ENCODE data around the gene C18orf63.

Gene C18orf63

GRCh38 chr18:74315464-74316256, at the start of gene C18orf63:
TSS of gene C18orf63 (plus strand) at chr18:74315839. CDS start at chr18:74317866, 2,027 bp downstream.
- no peaks in the 10 kb centered on the region for H3K36me3 Mint-ChIP-seq (ENCODE audit: low read depth)
- H3K4me3 Mint-ChIP-seq = no peak within 1 kb of the TSS
- peaks cover 6% of the 10 kb centered on the region for H3K4me1 Mint-ChIP-seq
- H3K9me3 Mint-ChIP-seq = peaks cover 2% of the 10 kb centered on the region
- peak within 1 kb of the TSS in 2 of 3 experiments; percentile 46 to 56 for H3K27ac Mint-ChIP-seq
- H3K27me3 Mint-ChIP-seq (ENCODE audit: low read depth) = no peaks in the 10 kb centered on the region
- TF ChIP-seq, protein P1, sequence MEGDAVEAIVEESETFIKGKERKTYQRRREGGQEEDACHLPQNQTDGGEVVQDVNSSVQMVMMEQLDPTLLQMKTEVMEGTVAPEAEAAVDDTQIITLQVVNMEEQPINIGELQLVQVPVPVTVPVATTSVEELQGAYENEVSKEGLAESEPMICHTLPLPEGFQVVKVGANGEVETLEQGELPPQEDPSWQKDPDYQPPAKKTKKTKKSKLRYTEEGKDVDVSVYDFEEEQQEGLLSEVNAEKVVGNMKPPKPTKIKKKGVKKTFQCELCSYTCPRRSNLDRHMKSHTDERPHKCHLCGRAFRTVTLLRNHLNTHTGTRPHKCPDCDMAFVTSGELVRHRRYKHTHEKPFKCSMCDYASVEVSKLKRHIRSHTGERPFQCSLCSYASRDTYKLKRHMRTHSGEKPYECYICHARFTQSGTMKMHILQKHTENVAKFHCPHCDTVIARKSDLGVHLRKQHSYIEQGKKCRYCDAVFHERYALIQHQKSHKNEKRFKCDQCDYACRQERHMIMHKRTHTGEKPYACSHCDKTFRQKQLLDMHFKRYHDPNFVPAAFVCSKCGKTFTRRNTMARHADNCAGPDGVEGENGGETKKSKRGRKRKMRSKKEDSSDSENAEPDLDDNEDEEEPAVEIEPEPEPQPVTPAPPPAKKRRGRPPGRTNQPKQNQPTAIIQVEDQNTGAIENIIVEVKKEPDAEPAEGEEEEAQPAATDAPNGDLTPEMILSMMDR (IDR thresholded peaks at IDR 0.05; ENCODE audit: unreplicated experiment in 3 of 3) = no peak

GRCh38 chr18:74266161-74266560, 49.5 kb upstream of the C18orf63 start:
- TF ChIP-seq, protein P1 (IDR thresholded peaks at IDR 0.05; ENCODE audit: unreplicated experiment in 3 of 3) = no peak
- peaks cover 21% of the 10 kb centered on the region for H3K4me1 Mint-ChIP-seq
- no peaks in the 10 kb centered on the region for H3K9me3 Mint-ChIP-seq
- H3K4me3 Mint-ChIP-seq = no peak overlapping the region
- H3K27ac Mint-ChIP-seq = peak overlapping the region in 1 of 3 experiments; percentile 69
- no peaks in the 10 kb centered on the region for H3K27me3 Mint-ChIP-seq (ENCODE audit: low read depth)
- peaks cover 20% of the 10 kb centered on the region for H3K36me3 Mint-ChIP-seq (ENCODE audit: low read depth)

DNA sequence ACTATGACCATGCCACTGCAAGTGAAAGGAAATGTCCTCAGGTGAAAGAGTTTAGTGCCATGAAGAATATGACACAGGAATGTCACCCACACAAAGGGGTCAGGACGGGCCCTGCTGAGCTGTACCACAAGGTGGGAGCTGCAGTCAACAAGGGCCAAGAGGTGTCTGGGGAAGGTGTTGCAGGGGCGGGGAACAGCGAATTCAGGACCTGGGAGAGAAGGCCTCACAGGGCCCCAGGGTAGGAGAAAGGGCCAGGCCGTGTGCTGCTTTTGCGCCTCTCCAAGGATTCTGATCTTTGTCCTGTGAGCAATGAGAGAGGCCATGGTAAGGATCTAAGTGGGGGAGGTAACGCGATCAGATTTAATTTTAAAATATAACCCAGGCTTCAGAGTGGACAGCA, 47.5 kb upstream of the C18orf63 start:
- Mint-ChIP-seq H3K9me3 (no peaks in the 10 kb centered on the region), H3K4me3 (no peak overlapping the region), H3K27ac (peak overlapping the region in 2 of 3 experiments; percentile 24 to 80), H3K27me3 (ENCODE audit: low read depth) (no peaks in the 10 kb centered on the region), H3K4me1 (peaks cover 21% of the 10 kb centered on the region), H3K36me3 (ENCODE audit: low read depth) (peaks cover 16% of the 10 kb centered on the region)
- TF ChIP-seq, protein P1 (IDR thresholded peaks at IDR 0.05; ENCODE audit: unreplicated experiment in 3 of 3) = no peak

- Mint-ChIP-seq H3K9me3 (no peaks in the 10 kb centered on the region), H3K27ac (peak overlapping the region; percentile 69 to 80 (median 70)), H3K36me3 (ENCODE audit: low read depth) (peaks cover 13% of the 10 kb centered on the region), H3K4me3 (peak overlapping the region in 1 of 3 experiments; percentile 14), H3K4me1 (peaks cover 30% of the 10 kb centered on the region), H3K27me3 (ENCODE audit: low read depth) (no peaks in the 10 kb centered on the region)
- TF ChIP-seq, protein P1 (IDR thresholded peaks at IDR 0.05; ENCODE audit: unreplicated experiment in 3 of 3) = no peak
Observed at GRCh38 chr18:74268933-74269620, 46.6 kb upstream of the C18orf63 start.

DNA sequence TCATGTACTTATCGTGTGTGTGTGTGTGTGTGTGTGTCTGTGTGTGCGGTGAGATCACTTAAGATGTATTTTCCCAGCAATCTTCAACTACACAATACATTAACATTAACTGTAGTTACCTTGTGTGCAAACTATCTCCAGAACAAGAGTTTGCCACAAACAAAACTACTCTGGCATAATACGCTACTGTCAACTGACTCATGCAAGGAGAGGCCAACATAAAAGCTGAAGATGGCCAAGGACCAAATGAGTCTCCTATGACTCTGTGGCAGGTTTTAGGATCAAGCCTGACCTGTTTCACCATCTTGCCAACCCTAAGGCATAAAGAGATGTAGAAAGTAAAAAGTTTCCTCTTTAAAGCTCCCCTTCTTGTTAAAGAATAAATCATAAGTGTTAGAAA, 44.0 kb upstream of the C18orf63 start:
- TF ChIP-seq, protein P1 (IDR thresholded peaks at IDR 0.05; ENCODE audit: unreplicated experiment in 3 of 3) = no peak
- H3K36me3 Mint-ChIP-seq (ENCODE audit: low read depth) = peaks cover 8% of the 10 kb centered on the region
- no peak overlapping the region for H3K4me3 Mint-ChIP-seq
- peaks cover 47% of the 10 kb centered on the region for H3K4me1 Mint-ChIP-seq
- H3K9me3 Mint-ChIP-seq = no peaks in the 10 kb centered on the region
- H3K27ac Mint-ChIP-seq = no peak overlapping the region
- H3K27me3 Mint-ChIP-seq (ENCODE audit: low read depth) = no peaks in the 10 kb centered on the region
